ES-I3 (cell line): Measurements from ENCODE around the gene PZP.
"Not testable (repeated sequence)": the region's sequence is repeated elsewhere in the genome, so short reads cannot be mapped to it uniquely, and the experiment has no call there.

Experiments
- H3K36me3 ChIP-seq: 2 replicates; pipeline ENCODE4 v1.6.1; 2013; ENCODE audit warnings: mild to moderate bottlenecking, low read length, control low read depth, moderate library complexity; ENCODE audit not compliant: insufficient read depth
- H3K4me1 ChIP-seq: 2 replicates; pipeline ENCODE4 v1.6.1; 2013; ENCODE audit warnings: mild to moderate bottlenecking, control low read depth, low read length; ENCODE audit not compliant: insufficient read depth
- H3K9ac ChIP-seq: 2 replicates; pipeline ENCODE4 v1.6.1; 2013; ENCODE audit warnings: low read depth, mild to moderate bottlenecking, low read length, moderate library complexity
- H3K9me3 ChIP-seq: 2 replicates; pipeline ENCODE4 v1.6.1; 2013; ENCODE audit warnings: mild to moderate bottlenecking, low read length, moderate library complexity; ENCODE audit not compliant: control insufficient read depth, insufficient read depth

Gene PZP

GRCh38 chr12:9148926-9149325 lies 59.3 kb downstream of the PZP start:
- no peak overlapping the region for H3K9ac ChIP-seq
- H3K4me1 ChIP-seq = no peaks in the 10 kb centered on the region
- no peaks in the 10 kb centered on the region for H3K9me3 ChIP-seq
- H3K36me3 ChIP-seq = no peaks in the 10 kb centered on the region

GRCh38 chr12:9147461-9147860 lies 60.7 kb downstream of the PZP start:
- Histone ChIP-seq H3K9me3 (peaks cover 2% of the 10 kb centered on the region; the same call in 1 of the 2 replicates), H3K36me3 (no peaks in the 10 kb centered on the region), H3K4me1 (no peaks in the 10 kb centered on the region), H3K9ac (no peak overlapping the region)

- Histone ChIP-seq H3K36me3 (no peaks in the 10 kb centered on the region), H3K9me3 (peaks cover 7% of the 10 kb centered on the region), H3K9ac (no peak overlapping the region), H3K4me1 (no peaks in the 10 kb centered on the region)
Measured at GRCh38 chr12:9144730-9145106, 63.5 kb downstream of the PZP start.

DNA sequence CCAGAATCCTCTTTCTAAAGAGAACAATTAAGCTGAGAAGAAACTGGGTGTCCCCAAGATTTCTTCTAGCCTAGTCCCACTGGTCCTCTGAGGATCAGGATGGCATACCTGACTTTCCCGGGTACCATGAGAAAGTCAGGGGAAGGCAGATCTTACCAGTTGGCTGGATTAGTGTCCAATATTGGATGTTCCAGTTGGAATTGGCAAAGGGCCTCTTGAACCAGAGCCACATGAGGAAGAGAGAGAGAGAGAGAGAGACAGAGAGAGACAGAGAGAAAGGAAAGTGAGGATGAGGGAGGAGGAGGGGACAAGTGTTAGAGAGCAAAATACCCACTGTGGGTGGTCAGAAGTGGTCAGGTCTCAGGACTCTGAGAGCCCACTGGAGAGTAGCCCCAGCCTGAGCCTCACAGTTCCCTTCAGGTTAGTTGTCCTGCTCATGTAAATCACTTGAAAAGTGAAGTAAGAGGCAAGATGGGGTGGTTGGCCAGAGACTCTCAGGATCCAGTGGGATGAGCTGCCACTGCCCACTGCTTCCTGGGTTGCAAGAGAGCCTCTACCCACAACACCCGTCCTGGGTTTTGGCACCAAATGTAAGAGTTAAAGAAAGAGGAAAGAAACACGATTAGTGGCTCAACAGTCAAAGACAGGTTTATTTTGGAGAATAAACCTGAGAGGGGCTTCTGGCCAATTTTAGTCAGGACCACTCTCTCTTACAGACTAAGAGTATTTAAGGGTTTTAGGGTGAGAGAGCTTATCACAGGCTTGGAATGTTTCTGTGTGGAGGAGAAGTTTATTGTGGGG lies 64.1 kb downstream of the PZP start:
- Histone ChIP-seq H3K4me1 (no peaks in the 10 kb centered on the region), H3K9me3 (peaks cover 7% of the 10 kb centered on the region), H3K9ac (no peak overlapping the region), H3K36me3 (no peaks in the 10 kb centered on the region)

DNA sequence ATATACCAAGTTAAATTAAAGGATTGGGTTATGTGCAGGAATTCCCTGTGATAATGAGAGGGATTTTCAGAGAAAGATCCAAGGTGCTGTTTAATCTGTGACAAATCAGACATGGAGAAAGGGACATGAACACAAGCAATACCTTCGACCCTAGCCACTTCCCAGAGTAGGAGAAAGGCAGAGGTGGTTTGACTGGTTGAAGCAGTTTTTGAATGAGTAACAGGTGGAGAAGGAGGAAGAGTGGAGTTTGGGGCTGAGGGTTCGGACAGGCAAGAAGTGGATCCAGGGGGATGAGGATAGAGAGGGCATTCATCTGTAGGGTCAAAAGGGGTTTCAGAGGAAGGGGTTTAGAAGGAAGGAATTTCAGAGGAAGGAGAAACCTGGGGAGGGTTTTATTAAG lies 65.1 kb downstream of the PZP start:
- no peaks in the 10 kb centered on the region for H3K36me3 ChIP-seq
- H3K4me1 ChIP-seq = no peaks in the 10 kb centered on the region
- no peak overlapping the region for H3K9ac ChIP-seq
- H3K9me3 ChIP-seq = peaks cover 7% of the 10 kb centered on the region

DNA sequence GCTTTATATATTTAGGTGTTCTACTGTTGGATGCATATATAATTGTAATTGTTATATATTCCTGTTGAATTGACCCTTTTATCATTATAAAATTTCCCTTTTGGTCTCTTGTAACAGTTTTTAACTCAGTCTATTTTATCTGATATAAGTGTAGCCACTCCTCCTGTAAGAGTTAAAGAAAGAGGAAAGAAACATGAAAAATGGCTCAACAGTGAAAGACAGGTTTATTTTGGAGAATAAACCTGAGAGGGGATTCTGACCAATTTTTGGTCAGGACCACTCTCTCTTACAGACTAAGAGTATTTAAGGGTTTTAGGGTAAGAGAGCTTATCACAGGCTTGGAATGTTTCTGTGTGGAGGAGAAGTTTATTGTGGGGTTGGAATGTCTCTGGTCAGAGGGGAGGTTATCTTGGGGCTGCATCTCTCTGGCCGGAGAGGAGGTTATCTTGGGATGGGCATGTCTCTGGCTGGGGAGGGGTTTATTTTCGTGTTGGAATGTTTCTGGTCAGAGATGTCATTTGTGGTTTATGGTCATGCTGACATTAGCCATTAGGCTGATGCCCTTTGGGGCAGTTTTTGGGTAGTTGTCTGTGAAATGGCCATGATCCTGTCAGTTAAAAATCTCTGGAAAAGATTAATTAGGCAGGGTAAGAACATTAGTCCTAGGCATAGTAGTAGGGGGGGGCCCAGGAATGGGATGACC lies 68.5 kb downstream of the PZP start:
- not testable (repeated sequence) for H3K9ac ChIP-seq, H3K36me3 ChIP-seq, H3K4me1 ChIP-seq, H3K9me3 ChIP-seq

GRCh38 chr12:9135903-9136310 lies 72.3 kb downstream of the PZP start:
- Histone ChIP-seq H3K36me3 (no peaks in the 10 kb centered on the region), H3K9me3 (peaks cover 5% of the 10 kb centered on the region; the same call in 1 of the 2 replicates), H3K4me1 (no peaks in the 10 kb centered on the region), H3K9ac (no peak overlapping the region)

DNA sequence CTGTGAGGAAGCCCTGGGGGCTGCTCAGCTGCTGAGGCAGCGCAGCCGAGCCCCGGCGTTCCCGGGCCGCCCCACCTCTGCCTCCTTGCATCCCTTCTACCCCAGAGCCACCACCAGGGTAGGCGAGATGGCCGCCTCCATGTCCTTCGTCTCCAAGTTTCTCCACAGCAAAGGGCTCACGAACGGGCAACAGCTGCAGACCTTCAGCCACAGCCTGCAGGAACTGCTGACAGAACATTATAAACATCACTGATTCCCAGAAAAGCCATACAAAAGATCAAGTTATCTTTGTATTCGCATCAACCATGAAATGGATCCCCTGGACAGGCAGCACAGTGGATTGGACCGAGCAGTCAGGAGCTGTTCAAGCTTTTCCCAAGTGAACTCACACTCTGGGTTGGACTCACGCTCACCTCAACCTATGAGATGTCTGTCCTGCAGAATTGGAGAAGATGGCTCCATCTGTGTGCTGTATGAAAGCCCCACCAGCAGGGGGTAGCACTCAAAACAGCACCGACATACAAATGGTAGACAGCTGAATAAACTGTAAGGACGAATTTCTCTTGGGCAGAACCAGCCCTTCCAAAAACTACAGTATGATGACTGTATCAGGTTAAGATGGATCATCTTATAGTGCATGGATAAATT lies 73.1 kb downstream of the PZP start:
- Histone ChIP-seq H3K9ac (no peak overlapping the region), H3K36me3 (no peaks in the 10 kb centered on the region), H3K4me1 (no peaks in the 10 kb centered on the region), H3K9me3 (no peaks in the 10 kb centered on the region)

- Histone ChIP-seq H3K4me1 (no peaks in the 10 kb centered on the region), H3K36me3 (no peaks in the 10 kb centered on the region), H3K9ac (no peak overlapping the region), H3K9me3 (no peaks in the 10 kb centered on the region)
Measured at GRCh38 chr12:9133216-9133916, 74.8 kb downstream of the PZP start.

- Histone ChIP-seq H3K4me1 (no peaks in the 10 kb centered on the region), H3K9me3 (no peaks in the 10 kb centered on the region)
Measured at GRCh38 chr12:9132008-9132535, 76.1 kb downstream of the PZP start.

GRCh38 chr12:9130244-9130643 lies 78.0 kb downstream of the PZP start:
- Histone ChIP-seq H3K9me3 (no peaks in the 10 kb centered on the region), H3K36me3 (no peaks in the 10 kb centered on the region), H3K9ac (no peak overlapping the region), H3K4me1 (no peaks in the 10 kb centered on the region)

More at GRCh38 chr12:9132008-9132535, 76.1 kb downstream of the PZP start:
- H3K36me3 ChIP-seq = no peaks in the 10 kb centered on the region
- H3K9ac ChIP-seq = no peak overlapping the region

- Histone ChIP-seq H3K9ac (no peak overlapping the region), H3K9me3 (no peaks in the 10 kb centered on the region), H3K4me1 (no peaks in the 10 kb centered on the region), H3K36me3 (no peaks in the 10 kb centered on the region)
Measured at GRCh38 chr12:9127936-9128663, 80.1 kb downstream of the PZP start.

- Histone ChIP-seq H3K4me1 (no peaks in the 10 kb centered on the region), H3K9ac (no peak overlapping the region), H3K9me3 (no peaks in the 10 kb centered on the region), H3K36me3 (no peaks in the 10 kb centered on the region)
Measured at GRCh38 chr12:9127484-9127883, 80.7 kb downstream of the PZP start.
